Ovary (tissue), 3 donors: ENCODE data around the gene DHX38.

ENCODE experiments used
- CTCF ChIP-seq, 3 donors: fragments of 450-650 bp in 2 of 3; fragments of 200-600 bp in 1 of 3; IDR thresholded peaks; one replicate each; pipeline versions ENCODE4 v1.5.1 to v1.8.0; 2016 to 2022; ENCODE audit warnings: antibody characterized with exemption in 3 of 3, mild to moderate bottlenecking in 1 of 3
- POLR2A ChIP-seq: fragments of 450-650 bp; IDR thresholded peaks from one replicate; pipeline ENCODE4 v1.6.1; 2017; ENCODE audit warnings: antibody characterized with exemption, mild to moderate bottlenecking, moderate library complexity
- donor health status: DM: no; HTN: no; CAD: no.

- TF ChIP-seq CTCF (IDR thresholded peaks at IDR 0.05): no peak
- TF ChIP-seq POLR2A: no peak
Measured at GRCh38 chr16:72131036-72131435, 37.4 kb downstream of the DHX38 start.
